NOMO-1 treated with DMSO at 0.1 percent for 48 hours (cell line): ENCODE measurements around the gene CIITA.

Experiments used
- DNase-seq: peaks from one replicate; lab custom pipeline; 2025; ENCODE audit not compliant: unreplicated experiment; lab: John Stamatoyannopoulos, UW

The CIITA gene

DNA sequence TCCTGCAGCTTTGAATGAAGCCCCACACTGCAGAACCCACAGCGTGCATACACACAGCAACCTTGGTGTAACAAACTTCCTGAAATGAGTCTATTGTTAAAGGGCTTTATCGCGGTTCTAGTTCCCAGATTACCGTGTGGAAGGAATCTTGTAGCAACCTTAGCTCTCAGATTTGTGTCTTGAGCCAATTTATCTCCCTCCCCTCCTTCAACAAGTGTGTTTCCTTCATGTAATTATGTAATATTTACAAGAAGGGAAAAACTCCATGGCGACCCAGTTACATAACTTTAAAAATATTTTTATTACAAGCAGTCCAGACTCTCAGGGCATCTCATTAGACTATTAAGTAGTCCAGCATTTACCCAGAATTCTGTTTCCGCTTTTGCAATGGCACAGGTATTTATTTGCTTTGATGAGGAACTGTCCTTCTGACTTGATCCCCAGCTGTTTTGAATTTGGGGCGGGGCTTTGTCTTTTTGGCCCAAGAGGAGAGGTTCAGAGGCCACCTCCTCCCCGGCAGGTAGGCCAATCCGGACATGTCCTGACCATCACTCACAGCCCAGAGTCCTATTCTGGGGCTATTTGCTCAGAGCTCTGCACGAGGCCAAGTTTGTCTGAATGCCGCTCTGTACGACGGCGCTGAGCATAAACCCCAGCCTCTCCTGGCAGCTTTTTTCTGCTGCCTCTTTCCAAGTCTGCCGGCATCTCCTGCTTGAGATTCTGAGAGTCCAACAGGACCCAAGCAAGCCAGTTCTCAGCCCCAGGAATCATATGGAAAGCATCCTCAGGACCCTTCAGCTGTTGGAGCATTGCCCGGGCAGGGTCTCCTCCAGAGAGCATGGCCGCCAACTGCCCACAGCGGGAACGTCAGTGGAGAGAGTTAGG is 103.0 kb downstream of the CIITA start:
- DNase-seq, result no peak

DNA sequence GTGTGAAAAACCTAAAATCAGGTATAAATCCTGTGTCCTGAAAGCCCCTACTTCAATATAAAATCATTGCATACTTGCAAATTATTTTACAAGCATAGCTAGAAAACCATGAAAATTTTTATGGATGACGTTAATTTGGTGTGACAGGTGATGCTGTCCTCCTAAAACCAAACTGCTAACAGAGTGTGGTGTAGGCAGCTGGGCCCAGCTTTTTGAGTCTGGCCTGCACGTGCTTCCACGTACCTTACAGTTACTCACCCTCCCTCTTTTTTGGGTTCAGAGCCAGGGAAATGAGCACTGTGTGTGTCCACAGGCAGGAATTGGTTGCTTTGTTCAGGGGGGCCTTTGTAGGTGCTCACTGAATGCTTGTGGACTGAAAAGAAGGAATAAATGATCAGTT is 103.8 kb downstream of the CIITA start:
- no peak for DNase-seq

DNA sequence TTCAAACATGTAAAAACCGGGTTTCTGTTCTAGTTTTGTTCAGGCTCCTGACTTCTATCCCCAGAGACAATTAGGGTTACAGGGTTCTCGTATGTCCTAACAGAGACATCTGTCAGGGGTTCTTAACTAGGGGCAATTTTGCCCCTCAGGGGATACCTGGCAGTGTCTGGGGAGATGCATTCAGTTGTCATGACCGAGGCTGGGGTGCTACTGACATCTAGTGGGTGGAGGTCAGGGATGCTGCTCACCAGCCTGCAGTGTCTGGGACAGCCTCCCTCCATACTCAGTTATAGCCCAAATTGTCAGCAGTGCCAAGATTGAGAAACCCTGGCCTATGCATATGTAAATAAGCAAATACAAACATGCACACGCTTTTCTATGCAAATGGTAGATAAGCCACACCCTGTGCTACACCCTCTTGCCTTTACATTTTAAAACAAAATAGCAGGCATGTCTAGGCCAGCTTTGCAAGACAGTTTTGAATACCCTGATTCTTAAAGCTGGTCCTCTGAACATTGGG is 104.8 kb downstream of the CIITA start:
- no peak for DNase-seq

DNA sequence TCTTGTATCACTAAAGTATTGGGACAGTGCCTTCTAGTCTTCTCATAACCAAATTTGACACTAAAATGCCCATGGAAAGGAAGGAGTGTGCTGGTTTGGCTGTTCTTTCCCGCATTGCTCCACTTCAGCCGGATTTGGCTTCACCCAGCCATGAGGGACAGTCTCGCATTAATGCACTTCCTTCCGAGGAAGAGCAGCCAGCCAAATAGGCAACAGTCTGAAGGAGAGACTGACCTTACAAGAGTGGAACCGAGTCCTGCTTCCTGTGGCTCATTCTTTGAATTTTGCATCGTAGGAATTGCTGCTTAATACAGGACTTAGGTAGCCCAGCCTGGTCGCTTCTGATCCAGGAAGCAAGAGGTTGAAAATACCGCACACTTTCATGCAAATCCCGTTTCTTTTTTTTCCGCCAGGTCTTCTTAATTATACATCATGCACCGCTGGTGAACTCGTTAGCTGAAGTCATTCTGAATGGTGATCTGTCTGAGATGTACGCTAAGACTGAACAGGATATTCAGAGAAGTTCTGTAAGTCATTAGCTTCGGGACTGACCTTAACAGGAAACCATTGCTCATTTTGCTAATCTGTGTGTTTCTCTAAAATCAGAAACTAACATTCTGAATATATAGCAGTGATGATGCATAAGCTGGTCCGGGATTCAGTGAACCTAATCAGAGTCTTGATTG is 105.6 kb downstream of the CIITA start:
- DNase-seq, result no peak

GRCh38 chr16:10983159-10983558 is 106.2 kb downstream of the CIITA start:
- no peak for DNase-seq

DNA sequence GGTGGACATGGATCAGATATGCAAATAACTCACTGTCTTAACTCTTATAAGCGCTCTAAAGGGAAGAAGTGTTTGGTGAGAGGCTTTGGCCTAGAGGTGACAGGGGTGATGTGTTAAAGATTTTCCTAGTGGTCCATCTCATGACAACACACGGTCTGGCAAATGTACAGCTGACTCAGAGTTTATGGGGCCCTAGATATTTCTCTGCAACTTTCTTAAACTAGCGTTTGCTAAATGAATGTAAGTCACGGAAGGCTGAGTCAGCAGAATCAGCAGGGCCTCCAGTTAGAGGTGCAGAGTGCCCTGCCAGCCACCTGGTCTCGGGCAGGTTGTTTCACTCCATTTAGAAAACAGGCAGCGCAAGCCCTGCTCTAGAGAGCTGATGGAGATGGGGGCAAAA is 107.5 kb downstream of the CIITA start:
- DNase-seq, result no peak
